HFF-Myc (cell line): ENCODE results near the gene FGF1.

ENCODE experiments used
- DNase-seq: peaks from one replicate; pipeline ENCODE4 v3.0.0-alpha.2; 2011; ENCODE audit warnings: low read depth; ENCODE audit errors: extremely low read depth
- H3K4me3 ChIP-seq: replicated peaks from 2 replicates; pipeline ENCODE4 v1.5.1; 2011; ENCODE audit warnings: low read depth, mild to moderate bottlenecking, control low read depth, low read length
- CTCF ChIP-seq: IDR thresholded peaks from 2 replicates; pipeline ENCODE4 v1.5.1; 2012; ENCODE audit warnings: mild to moderate bottlenecking, low read depth, low read length, control low read depth; ENCODE audit errors: missing control alignments

Gene FGF1

GRCh38 chr5:142688281-142688989 is 2.5 kb upstream of the FGF1 start:
- TF ChIP-seq CTCF = no peak
- H3K4me3 ChIP-seq = no peak overlapping the region
- no peak for DNase-seq

GRCh38 chr5:142686968-142687367 is 1.1 kb upstream of the FGF1 start:
- no peak for TF ChIP-seq CTCF
- no peak overlapping the region for H3K4me3 ChIP-seq
- no peak for DNase-seq

GRCh38 chr5:142686210-142686734 is 382 bp upstream of the FGF1 start:
- TF ChIP-seq CTCF = no peak
- no peak for DNase-seq
- H3K4me3 ChIP-seq = no peak overlapping the region

- no peak for DNase-seq
- no peak overlapping the region for H3K4me3 ChIP-seq
- TF ChIP-seq CTCF = no peak
Observed at GRCh38 chr5:142684508-142685041, 1.3 kb downstream of the FGF1 start.

GRCh38 chr5:142683881-142684505 is 1.9 kb downstream of the FGF1 start:
- DNase-seq = no peak
- no peak overlapping the region for H3K4me3 ChIP-seq
- no peak for TF ChIP-seq CTCF

- DNase-seq = no peak
- no peak for TF ChIP-seq CTCF
- no peak overlapping the region for H3K4me3 ChIP-seq
Observed at GRCh38 chr5:142683116-142683515, 2.8 kb downstream of the FGF1 start.
